ENCODE measurements around the gene RIMBP2. TPM values are rescaled to one million over a fixed set of nuclear protein-coding genes. Genes with fewer than 3 reads are reported as not detected.

Gene RIMBP2
- total and polyA plus RNA-seq, 9 of the 15 experiments (the other 6 are each of a cell fraction or from before 2014, with no cell fraction given), result not detected

DNA sequence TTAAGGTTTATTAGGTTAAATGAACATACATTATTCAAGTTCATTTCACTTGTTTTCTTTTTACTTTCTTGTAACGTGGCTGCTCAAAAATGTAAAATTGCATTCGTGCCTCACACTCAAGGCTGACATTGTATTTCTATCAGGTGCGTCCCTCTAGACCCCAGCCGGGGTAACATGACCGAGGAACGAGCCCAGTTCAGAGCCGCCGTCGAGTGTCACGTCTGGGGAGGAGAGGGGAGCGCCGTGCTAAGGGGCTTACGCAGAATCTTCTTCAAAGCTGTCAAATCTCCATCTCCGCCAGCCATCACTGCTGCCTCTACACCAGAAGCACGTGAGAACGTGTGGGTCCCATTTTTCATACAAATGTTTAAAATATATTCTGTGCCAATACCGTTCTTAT lies 170.6 kb downstream of the RIMBP2 start (continued):
- no peak for TF ChIP-seq ZNF79 (CRISPR knock-in tag; IDR thresholded peaks at IDR 0.05; ENCODE audit: low read depth)
- no peak for TF ChIP-seq TEAD1 (CRISPR knock-in tag; IDR thresholded peaks at IDR 0.05)
- TF ChIP-seq, protein P1, sequence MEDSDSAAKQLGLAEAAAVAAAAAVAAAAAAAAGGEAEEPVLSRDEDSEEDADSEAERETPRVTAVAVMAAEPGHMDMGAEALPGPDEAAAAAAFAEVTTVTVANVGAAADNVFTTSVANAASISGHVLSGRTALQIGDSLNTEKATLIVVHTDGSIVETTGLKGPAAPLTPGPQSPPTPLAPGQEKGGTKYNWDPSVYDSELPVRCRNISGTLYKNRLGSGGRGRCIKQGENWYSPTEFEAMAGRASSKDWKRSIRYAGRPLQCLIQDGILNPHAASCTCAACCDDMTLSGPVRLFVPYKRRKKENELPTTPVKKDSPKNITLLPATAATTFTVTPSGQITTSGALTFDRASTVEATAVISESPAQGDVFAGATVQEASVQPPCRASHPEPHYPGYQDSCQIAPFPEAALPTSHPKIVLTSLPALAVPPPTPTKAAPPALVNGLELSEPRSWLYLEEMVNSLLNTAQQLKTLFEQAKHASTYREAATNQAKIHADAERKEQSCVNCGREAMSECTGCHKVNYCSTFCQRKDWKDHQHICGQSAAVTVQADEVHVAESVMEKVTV (CRISPR knock-in tag; IDR thresholded peaks at IDR 0.05), result no peak
- TF ChIP-seq THRAP3 (IDR thresholded peaks at IDR 0.05; ENCODE audit: borderline replicate concordance), result no peak
- TF ChIP-seq SIN3B (IDR thresholded peaks at IDR 0.05; ENCODE audit: low read depth), result no peak

DNA sequence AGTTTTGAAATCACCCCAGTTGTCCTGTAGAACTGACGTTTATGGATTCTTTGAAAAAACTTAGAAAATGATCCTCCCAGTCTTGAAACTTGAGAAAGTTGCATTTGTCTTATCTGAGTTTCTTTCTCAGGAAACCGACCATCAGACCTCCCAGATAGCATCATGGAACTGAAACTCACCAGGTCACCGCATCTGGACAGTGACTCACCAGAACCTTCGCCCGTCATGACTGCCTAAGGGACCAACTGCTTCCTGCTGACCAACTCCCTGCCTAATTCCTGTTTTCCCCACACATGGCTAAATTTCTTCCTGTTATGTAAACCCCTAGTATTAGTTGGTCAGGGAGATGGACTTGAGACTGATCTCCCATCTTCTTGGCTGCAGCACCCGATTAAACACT lies 175.7 kb downstream of the RIMBP2 start:
- no peak for TF ChIP-seq ZNF699 (CRISPR knock-in tag; IDR thresholded peaks at IDR 0.05; ENCODE audit: insufficient replicate concordance)
- TF ChIP-seq ARID1B (IDR thresholded peaks at IDR 0.05), result no peak
- TF ChIP-seq POLR3A (IDR thresholded peaks at IDR 0.05; ENCODE audit: borderline replicate concordance, extremely low read depth, insufficient read depth, insufficient read length), result no peak
- no peak for TF ChIP-seq MYNN (IDR thresholded peaks at IDR 0.05)
- TF ChIP-seq MYNN (CRISPR knock-in tag; IDR thresholded peaks at IDR 0.05), result no peak
- no peak for TF ChIP-seq KAT7 (CRISPR knock-in tag; IDR thresholded peaks at IDR 0.05; ENCODE audit: borderline replicate concordance)
- no peak for TF ChIP-seq PRMT5 (CRISPR knock-in tag; IDR thresholded peaks at IDR 0.05)
- no peak for TF ChIP-seq SMARCE1 (IDR thresholded peaks at IDR 0.05)
- ATAC-seq (no peak), FAIRE-seq (no peak), DNase-seq (ENCODE audit: extremely low read depth in 1 of 4, low spot score in 3 of 4) (no peak)
- Histone ChIP-seq H2AFZ (ENCODE audit: low read depth, low read length) (no peak overlapping the region), H3K4me2 (ENCODE audit: insufficient read depth, low read length) (no peak overlapping the region), H4K20me1 (replicated peaks; ENCODE audit: control insufficient read depth, insufficient read depth, low read length) (no peaks in the 10 kb centered on the region), H3K79me2 (ENCODE audit: control insufficient read depth, insufficient read depth, low read length) (no peaks in the 10 kb centered on the region), H3K27me3 (ENCODE audit: control insufficient read depth in 2 of 2, insufficient read depth in 2 of 2, low read length in 2 of 2) (peaks cover 0 to under 1% of the 10 kb centered on the region in 2 experiments; a peak in 1 of 5 replicates), H3K36me3 (ENCODE audit: control insufficient read depth, insufficient read depth, low read length) (no peaks in the 10 kb centered on the region), H3K9me1 (ENCODE audit: control insufficient read depth, insufficient read depth, low read length) (no peaks in the 10 kb centered on the region), H3K9me3 (replicated peaks; ENCODE audit: control insufficient read depth, insufficient read depth, low read depth, low read length) (no peaks in the 10 kb centered on the region), H3K4me3 (no peak overlapping the region), H3K9ac (ENCODE audit: insufficient read depth in 1 of 2, low read depth in 2 of 2, low read length in 2 of 2) (no peak overlapping the region), H3K27ac (ENCODE audit: extremely low read depth, low read depth, low read length) (no peak overlapping the region), H3K4me1 (replicated peaks in 1 of 2; ENCODE audit: control insufficient read depth in 2 of 2, insufficient read depth in 2 of 2, low read length in 2 of 2) (no peaks in the 10 kb centered on the region)
- ChIA-PET CTCF (ENCODE audit: low intra/inter-chr PET ratio) (no interaction called here), POLR2A (interaction anchor here (0.9 kb wide), 1 partner anchor 26 kb away, joined by 3 read pairs; no protein-coding TSS in a partner anchor)
- intact Hi-C loops (cut with micrococcal nuclease), result no loop called here
- no TSS peak for BruUV-seq (replicated peaks)
- in situ Hi-C loops (cut with MboI), result no loop called here
- WGBS (ENCODE audit: insufficient coverage, low coverage, missing lambda C conversion rate), result 0% methylated on average over 6 of the region's 6 CpGs

Measured in K562 (cell line).